ENCODE data around the gene BTG3. TPM values are rescaled to one million over a fixed set of nuclear protein-coding genes. Genes with fewer than 3 reads are reported as not detected.

BTG3 gene
- total RNA-seq, 1 experiment from 2014 or later: 39.0 TPM

- TF ChIP-seq, protein P1, sequence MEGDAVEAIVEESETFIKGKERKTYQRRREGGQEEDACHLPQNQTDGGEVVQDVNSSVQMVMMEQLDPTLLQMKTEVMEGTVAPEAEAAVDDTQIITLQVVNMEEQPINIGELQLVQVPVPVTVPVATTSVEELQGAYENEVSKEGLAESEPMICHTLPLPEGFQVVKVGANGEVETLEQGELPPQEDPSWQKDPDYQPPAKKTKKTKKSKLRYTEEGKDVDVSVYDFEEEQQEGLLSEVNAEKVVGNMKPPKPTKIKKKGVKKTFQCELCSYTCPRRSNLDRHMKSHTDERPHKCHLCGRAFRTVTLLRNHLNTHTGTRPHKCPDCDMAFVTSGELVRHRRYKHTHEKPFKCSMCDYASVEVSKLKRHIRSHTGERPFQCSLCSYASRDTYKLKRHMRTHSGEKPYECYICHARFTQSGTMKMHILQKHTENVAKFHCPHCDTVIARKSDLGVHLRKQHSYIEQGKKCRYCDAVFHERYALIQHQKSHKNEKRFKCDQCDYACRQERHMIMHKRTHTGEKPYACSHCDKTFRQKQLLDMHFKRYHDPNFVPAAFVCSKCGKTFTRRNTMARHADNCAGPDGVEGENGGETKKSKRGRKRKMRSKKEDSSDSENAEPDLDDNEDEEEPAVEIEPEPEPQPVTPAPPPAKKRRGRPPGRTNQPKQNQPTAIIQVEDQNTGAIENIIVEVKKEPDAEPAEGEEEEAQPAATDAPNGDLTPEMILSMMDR (IDR thresholded peaks at IDR 0.05; ENCODE audit: unreplicated experiment): no peak
- H3K27me3 Mint-ChIP-seq (ENCODE audit: unreplicated experiment): no peaks in the 10 kb centered on the region
- peaks cover 36% of the 10 kb centered on the region for H3K4me1 Mint-ChIP-seq (ENCODE audit: low read depth, unreplicated experiment)
- no peak for DNase-seq
- no TSS peak for BruUV-seq (replicated peaks)
- intact Hi-C loops (cut with micrococcal nuclease; ENCODE audit: unreplicated experiment): no loop called here
- H3K9me3 Mint-ChIP-seq (ENCODE audit: low read depth, unreplicated experiment): no peaks in the 10 kb centered on the region
- CTCF ChIA-PET: no interaction called here
- no peak overlapping the region for H3K4me3 Mint-ChIP-seq (ENCODE audit: low read depth, unreplicated experiment)
- peaks cover 7% of the 10 kb centered on the region for H3K36me3 Mint-ChIP-seq (ENCODE audit: insufficient read depth, unreplicated experiment)
- peak overlapping the region; percentile 8 for H3K27ac Mint-ChIP-seq (ENCODE audit: unreplicated experiment)
Measured at GRCh38 chr21:17548262-17548661, 64.4 kb downstream of the BTG3 start.

DNA sequence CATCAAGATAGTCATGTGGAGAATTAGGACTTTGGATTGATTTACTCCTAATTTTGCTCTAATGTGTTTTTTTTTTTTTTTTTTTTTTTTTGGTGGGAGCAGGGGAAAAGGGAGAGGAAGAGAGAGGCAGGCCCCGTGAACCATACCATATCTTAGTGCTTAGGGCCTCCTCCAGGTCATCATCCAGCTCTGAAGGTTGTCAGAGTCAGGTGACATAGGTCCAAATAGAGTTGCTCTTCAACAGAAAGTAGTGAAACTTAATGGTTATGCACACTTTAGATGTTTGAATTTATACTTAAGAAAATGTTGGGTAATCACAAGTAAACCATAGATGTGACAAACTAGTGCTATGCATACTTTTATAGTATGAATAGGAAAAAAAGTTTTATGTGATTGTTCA is 67.7 kb downstream of the BTG3 start:
- intact Hi-C loops (cut with micrococcal nuclease; ENCODE audit: unreplicated experiment): no loop called here
- no TSS peak for BruUV-seq (replicated peaks)
- CTCF ChIA-PET: interaction anchor here (0.7 kb wide), 2 partner anchors 20 to 101 kb away, joined by 3 to 6 read pairs; no protein-coding TSS in a partner anchor
- H3K36me3 Mint-ChIP-seq (ENCODE audit: insufficient read depth, unreplicated experiment): peaks cover 5% of the 10 kb centered on the region
- no peak for DNase-seq
- no peaks in the 10 kb centered on the region for H3K9me3 Mint-ChIP-seq (ENCODE audit: low read depth, unreplicated experiment)
- TF ChIP-seq, protein P1 (IDR thresholded peaks at IDR 0.05; ENCODE audit: unreplicated experiment): no peak
- no peaks in the 10 kb centered on the region for H3K27me3 Mint-ChIP-seq (ENCODE audit: unreplicated experiment)
- H3K27ac Mint-ChIP-seq (ENCODE audit: unreplicated experiment): no peak overlapping the region
- H3K4me3 Mint-ChIP-seq (ENCODE audit: low read depth, unreplicated experiment): no peak overlapping the region
- peaks cover 28% of the 10 kb centered on the region for H3K4me1 Mint-ChIP-seq (ENCODE audit: low read depth, unreplicated experiment)

Other genes starting within 250 kb of the BTG3 start
- 51.7 and 55.1 TPM in 2 replicates for gene CXADR, start 99.9 kb downstream of the BTG3 start, total RNA-seq (2022)
- gene C21orf91, start 206.5 kb upstream of the BTG3 start, total RNA-seq (2022): 9.6 and 10.6 TPM in 2 replicates